NCI-H1436 (cell line): ENCODE data around the gene KIAA1217.
A peak's percentile ranks its signal among the peaks of the same experiment; 100 is the strongest.
"Not testable (repeated sequence)": the region's sequence is repeated elsewhere in the genome, so short reads cannot be mapped to it uniquely, and the experiment has no call there.

Experiments
- DNase-seq: peaks from one replicate; lab custom pipeline; 2025; lab: John Stamatoyannopoulos, UW

The KIAA1217 gene

DNA sequence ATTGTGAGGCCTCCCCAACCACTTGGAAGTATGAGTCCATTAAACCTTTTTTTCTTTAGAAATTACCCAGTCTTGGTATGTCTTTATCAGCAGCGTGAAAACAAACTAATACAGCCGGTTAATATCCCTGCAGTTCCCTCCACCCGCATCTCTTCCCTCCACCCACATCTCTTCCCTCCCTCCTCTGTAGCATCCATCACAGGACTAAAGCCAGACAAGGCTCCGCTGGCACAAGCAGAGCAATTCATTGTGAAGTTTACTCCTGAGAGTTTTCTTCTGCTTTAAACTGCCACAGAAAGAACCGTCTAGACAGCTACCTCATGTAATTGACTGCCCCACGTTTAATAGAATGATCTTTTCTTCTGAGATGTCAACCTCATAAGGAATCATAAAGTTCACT is 131.5 kb downstream of the KIAA1217 start:
- DNase-seq: no peak

DNA sequence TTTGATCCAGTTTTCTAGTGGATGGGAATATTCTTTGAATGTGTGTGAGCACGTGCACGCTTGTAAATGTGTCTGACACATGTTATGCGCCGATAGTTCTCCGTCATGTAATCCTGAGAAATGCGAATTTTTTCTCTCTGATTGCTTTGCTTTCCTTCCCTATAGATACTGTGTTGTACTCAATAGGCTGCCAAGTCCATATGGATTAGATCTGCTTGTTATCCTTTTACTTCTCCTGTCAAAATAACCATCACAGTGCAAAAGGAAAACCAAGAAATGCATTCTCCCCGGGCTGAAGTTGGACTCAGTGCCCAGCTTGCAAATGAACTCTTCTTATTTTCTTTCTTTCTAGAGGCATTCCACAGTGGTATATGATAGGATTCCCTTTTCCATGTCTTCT is 131.9 kb downstream of the KIAA1217 start:
- DNase-seq: no peak

DNA sequence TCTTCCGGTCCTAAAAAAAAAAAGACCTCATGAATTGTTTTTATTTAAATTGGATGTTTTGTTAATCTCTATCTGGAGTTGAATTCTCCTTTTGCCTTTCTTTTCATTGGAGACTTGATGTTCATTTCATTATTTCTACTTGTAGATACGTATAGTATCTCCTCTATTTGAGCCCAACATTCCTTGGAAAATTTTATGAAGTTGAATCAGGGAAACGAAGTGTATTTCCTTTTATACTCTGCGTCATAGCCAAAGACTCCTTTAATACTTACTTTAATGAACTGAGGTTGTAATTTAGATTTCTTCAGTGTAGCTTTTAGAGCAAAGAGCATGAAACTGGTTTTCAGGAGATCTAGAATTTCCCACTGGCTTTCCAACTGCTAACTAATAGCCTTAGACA is 132.4 kb downstream of the KIAA1217 start:
- no peak for DNase-seq

DNA sequence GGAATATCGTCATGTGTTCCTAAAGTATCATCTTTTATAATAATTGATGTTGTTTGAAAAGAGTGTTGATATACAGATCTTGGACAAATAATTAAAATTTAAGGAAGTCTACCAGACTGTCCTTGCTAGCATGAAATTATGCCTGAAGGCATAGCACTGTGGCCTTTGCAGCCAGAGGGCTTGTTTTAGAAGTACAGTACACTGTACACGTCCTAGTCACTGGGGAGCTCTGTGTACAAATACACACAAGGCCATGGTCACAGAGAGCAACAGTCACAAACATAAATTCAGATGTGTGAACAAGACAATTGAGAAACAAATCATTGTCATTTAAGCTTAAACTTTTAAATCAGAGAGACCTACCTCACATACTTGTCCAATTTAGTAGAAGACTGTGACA is 133.0 kb downstream of the KIAA1217 start:
- DNase-seq: no peak

DNA sequence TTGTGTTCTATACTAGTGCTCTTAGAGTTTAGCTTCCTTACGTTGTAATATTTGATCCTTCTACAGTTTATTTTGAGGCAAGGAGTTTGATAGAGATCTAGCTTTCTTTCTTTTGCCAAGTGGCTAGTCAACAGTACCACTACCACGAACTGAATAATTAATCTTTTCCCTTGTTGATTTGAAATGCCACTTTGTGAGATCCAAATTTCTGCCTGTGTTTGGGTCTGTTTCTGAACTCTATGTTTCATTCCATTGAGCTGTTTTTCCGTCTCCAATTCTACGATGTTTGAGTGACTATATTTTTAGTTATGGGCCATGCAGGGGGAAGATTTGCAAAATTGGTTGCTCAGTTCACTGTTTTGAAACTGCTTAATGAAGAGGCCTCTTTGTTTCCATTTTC is 134.7 kb downstream of the KIAA1217 start:
- no peak for DNase-seq

DNA sequence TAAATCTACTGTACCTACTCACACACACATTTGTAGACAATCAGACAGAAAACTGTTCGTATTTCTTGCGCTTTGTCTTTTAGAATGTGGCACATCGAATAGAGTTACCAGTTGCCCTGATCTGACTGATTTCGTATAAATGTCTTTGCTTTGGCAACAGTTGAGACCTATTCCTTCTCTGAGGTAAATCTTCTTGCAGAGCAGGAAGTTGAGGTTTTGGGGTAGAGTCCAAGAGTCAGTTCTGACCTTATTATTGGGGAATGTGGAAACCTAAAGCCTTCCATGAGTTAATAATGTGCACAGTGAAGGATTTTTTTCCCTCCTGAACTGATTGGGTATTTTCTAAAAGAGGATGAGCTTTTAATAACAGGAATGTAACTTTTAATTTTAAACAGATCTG is 135.3 kb downstream of the KIAA1217 start:
- DNase-seq: no peak

DNA sequence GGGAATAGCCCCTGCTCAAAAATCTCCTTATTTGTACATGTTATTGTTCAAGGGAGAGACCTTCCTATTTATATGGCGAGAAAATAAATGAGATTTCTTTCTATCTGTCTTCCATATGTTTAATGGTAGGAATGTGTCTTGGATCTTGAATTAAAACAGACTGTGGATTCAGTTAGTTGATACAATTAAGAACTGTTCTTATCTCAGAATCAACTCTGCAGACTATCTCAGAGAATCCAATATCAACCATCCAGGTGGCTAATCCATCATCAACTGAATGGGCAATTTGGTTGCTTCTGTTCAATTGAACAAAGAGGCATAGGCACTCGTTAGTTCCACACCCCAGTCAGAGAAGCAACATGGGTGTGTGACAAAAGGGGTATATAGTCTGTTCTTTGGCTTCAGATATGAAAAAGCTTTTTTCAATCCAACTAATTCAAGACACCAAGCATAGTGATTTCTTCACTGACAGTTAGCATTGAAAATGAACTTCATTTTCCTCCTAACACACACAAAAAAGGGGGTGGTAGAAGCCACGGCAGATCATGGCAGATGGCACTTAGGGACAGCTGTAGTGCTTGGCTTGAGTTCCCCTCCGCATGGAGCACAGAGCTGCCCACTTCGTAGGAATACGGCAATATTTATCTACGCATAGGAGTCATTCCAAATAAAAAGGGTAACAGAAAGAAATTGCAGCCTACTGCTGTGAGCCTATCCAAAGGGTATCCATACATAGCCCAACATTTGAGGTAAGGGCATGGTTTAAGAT is 135.9 kb downstream of the KIAA1217 start:
- no peak for DNase-seq

DNA sequence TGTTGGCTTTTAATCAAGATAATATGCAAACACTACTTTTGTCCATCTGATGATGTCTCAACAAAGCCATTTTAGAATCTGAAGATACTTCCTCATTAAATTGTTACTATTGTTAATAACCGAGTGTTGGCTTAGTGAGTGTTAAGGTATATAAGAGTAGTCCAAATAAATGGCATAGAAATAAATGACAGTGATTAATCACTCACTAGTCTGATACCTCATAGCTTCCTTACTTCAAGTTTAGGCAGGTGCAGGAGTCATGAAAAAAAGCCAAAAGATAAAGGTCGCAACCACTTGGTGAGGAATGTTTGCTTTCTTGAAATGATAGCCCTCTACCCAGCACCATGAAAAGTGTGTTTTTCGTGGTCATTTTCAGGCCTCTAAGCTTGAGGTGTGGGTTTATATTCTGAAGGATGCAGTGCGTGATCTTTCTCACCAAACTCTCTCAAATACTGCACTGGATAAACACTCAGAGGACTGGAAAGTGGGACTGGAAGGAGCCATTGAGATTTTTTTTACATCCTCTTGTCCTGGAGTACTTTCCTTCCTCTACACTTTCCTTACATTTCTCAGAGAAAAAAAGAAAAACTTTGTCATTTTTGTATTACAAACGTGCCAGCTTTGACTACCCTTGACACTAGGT is 138.1 kb downstream of the KIAA1217 start:
- DNase-seq: no peak

DNA sequence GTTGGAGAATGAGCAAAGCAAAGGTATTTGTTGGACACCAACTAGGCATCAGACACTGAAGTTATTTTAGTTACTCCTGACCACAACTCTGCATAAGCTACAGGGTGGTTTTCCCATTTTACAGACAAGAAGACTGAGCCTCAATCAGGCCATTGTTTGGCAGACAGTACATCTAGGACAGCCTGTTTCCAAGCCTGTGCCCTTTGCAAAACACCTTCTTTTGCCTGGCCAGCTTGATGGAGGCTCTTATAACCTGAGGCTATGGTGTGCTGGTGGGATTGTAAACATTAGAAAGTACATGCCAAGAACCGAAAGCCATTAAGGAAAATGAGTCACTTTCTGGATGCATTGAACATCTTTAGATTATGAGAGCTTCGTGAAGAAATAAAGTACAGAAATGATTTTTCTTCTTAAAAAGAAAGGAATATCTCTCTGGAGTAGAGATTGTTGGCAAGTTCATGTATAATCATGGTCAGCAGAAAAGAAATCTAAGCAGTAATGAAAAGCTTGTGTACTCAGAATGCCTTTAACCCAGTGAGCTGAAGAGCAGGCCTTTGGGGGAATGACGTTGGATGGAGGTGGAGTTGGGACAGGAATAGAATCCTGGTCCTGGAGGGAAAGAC is 140.6 kb downstream of the KIAA1217 start:
- DNase-seq: no peak

DNA sequence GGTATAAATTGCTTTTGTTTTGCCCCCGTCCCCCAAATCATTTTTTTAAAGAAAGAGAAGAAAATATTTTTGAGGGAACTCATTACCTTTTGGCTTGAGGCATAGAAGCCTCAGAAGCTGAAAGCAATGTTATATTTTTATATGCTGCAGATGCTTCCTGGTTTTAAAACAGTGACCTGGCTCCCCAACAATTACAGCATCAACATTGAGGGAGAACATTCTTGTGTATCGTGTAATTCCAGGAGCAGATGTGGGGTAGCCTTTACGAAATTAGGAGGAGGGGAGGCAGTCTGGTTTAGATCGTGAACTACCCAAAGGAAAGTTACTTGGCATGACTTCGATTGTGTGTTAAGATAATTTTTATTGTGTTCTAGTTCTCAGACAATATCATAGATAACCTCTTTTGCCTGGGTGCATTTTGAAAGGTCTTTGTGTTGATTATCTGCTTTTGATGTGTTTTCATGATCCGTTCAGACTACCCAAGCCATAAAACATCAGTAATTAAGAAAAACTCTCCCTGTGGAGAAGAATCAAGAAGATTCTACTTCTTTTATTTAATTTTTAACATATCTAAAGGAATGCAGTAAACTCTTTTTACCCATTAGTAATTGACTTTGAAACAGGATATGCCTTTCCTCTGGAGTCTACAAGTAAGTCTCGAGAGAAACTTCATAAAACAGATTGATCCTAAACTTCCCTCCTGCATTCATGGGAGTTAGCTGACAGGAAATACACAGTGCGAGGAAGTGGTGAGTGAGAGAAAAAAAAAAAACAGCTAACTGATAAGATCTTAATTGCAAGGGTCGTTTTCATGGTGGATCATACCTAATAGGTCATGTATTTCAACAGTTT is 141.4 kb downstream of the KIAA1217 start:
- DNase-seq: no peak

DNA sequence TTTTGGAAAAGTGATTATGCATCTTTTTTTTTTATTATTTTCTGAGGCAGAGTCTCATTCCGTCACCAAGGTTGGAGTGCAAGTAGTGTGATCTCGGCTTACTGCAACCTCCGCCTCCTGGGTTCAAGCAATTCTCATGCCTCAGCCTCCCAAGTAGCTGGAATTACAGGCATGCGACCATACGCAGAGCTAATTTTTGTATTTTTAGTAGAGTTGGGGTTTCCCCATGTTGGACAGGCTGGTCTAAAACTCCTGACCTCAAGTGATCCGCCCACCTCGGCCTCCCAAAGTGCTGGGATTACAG is 141.9 kb downstream of the KIAA1217 start:
- not testable (repeated sequence) for DNase-seq

DNA sequence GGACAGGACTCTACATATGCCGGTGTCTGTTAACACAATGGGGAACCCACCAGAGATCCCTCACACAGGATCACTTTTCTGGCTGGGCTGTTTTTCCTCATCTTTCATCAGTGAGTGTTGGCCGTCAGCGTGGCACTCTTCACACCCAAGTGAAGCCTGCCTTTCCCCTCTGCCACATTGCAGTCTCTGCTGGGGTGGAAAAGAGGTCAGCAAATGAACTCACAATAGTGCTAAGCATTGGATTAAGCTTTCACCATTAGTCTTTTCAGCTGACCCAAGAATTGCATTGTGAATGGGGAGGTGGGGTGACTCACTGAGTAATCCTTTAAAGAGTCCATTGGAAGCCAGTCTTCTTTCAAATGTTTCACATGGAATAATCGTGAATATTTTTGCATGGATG is 143.0 kb downstream of the KIAA1217 start:
- DNase-seq: no peak

DNA sequence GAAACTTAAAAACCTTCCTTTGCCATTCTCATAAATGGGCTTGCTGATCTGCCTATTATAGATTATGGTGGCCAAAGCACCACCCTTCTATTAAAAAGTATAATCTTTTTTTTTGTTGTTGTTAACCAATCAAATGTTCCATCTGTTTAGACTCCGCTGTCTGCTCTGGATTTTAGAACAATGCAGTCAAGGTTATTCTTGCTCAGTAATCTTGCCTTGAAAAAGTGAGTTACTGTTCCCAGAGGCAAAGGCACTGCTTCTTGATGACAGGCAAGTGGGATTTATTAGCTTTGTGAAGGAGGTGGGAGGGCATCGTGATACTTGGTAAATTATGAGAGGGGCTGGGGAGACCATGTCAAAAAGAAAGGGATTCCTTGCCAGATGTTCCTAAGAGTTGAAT is 143.5 kb downstream of the KIAA1217 start:
- DNase-seq: no peak

DNA sequence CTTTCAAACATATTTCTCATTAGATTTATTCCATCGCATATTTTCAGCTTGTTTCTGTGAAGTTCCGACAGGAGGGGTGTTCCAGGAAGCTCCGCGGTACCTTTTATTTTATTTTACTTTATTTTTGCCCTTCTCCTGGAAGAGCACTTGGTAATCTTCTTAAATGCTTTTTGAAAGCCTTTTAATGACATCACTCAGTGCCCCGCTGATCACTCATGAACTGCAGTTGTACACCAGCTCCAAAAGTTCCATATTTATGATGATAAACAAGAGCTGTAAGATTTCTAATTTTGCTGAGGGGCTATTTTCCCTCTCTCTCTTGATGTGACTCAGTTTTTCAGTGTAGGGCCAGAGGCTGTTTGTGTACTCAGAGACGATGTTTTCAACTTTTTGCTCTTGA is 144.4 kb downstream of the KIAA1217 start:
- no peak for DNase-seq

DNA sequence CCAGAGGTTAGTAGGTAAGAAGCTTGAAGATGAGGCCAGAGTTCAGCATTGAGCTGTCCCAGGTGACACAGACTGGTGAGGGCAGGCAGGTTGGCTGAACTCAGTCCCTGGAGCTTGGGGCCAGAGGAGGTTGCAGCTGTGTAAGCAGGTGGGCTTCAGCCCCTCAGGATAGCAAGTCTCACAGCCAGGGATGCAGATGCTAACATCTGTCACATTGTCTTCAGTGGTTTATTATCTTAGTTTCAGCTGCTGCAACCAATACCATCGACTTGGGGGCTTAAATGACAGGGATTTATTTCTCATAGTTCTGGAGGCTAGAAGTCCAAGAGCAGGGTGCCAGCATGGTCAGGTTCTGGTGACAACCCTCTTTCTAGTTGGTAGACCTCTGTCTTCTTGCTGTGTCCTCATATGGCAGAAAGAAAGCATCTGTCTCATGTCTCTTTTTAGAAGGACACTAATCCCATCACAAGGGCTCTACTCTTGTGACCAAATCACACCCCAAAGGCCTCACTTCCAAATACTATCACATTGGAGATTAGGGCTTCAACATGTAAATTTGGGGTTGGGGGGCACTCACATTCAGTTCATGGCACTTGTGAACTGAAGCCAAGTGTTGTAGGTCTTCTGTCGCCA is 146.2 kb downstream of the KIAA1217 start:
- DNase-seq: no peak

DNA sequence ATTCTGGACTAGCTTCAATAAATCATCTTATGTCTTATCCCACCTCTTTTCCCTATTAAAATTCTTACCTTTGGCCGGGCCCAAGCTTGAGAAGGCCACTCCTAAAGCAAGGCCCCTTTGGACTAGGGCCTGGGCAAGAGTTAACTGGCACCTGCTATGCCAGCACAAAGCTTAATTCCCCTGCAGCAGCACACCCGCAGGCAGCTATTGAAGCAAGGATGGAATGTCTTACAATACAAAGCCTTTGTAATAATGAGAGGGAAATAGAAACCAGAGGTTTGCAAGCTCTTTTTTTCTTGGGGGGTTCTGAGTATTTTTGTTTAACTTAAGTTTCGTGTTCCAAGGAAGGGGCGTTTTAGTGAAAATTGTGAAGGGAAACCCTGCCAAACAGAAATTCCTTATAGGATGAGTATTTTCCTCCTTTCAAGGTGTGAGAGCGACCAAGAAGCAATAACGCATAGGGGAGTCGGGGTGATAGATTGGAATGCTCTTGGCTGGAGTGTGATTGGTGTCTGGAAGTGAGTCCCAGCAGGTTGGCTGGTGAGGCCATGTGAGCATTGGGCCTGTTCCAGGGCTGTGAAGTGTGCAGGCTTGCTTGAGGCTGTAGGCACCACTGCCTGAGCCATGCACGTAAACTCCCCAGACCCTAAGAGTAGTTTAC is 148.5 kb downstream of the KIAA1217 start:
- DNase-seq: no peak

DNA sequence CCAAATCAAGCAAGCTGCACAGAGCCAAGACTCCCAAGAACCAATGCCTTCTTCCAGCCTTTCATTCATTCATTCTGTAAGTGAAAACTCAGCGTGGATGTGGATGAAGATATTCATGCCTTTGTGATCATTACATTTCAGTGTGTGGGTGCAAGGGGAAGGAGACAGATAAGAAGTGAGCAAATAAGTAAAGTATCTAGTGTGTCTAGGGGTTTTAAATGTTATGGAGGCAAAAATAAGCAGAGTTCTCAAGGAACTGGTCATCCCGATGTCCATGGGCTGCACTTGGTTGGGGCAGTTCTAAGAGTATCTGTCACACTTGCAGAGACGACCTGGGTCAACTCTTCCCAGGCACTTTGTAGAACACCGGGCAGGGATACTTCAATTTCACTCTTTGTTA is 149.1 kb downstream of the KIAA1217 start:
- no peak for DNase-seq

DNA sequence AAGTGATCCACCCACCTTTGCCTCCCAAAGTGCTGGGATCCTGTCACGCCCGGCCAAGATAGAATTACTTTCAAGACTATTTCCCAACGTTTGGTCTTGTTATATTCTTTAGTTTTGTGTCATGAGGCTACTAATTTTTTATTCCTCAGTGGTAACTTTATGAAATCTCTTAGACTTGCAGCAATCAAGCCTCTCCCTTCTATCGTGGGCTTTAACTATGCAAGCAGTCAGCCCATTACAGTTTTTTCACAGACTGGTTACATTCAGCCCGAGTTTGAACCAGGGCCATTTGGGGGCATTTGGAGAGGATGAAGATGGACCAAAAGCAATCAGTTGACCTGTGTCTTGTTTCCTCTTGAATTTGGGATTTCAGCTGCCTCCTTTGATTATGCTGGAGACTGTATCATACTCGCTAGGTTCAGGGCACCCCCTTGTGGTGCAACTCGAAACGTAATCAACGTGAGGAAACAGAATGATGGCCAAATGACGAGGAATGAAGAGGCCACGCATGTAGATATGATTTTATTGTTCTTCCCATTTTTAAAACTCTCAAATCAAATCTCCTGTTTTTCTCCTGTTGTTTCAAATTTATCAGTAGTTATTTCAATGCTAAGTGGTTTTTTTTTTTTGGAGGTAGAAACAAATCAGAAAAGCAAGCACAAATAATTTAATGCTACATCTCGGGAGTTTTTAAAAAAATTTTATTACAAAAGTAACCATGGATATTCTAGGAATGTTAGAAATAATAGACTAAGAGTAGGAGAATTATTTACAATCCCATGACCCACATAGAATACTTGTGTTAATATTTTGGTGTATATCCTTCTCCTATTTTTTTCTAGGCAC is 151.6 kb downstream of the KIAA1217 start:
- peak; percentile 8 for DNase-seq

DNA sequence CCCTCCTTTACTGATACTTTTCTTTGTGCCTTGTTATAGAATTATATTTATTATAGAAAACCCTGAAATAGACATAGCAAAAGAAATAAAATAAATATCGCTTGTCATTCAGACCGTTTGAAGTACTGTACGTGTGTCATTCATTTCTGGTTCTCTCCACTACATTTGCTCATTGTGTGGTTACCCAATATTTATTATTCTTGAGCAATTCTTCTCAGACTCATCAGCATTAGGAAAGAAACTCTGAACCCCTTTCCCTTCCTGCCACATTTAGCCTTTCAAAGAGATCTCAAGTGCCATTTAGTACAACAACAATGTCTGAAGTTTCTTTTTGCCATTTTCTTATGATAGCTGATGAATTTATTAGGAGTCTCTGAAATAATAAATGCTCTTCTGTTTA is 154.1 kb downstream of the KIAA1217 start:
- DNase-seq: no peak

DNA sequence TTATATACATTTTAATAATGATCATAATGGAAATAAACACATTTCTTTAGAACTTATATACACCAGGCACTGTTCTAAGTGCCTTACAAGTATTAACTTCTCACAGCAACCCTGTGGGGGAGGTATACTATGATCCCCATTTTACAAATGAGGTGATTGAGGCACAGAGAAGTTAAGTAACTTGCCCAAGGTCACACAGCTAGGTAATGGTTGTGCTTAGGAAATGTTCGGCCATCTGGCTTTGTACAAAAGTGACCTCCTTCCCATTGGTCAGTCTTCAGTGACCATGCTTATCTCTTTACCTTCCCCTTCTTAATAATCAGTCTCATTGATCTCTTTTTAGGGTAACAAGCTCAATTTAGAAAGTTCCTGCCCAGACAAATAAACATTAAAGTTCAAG is 158.8 kb downstream of the KIAA1217 start:
- no peak for DNase-seq

DNA sequence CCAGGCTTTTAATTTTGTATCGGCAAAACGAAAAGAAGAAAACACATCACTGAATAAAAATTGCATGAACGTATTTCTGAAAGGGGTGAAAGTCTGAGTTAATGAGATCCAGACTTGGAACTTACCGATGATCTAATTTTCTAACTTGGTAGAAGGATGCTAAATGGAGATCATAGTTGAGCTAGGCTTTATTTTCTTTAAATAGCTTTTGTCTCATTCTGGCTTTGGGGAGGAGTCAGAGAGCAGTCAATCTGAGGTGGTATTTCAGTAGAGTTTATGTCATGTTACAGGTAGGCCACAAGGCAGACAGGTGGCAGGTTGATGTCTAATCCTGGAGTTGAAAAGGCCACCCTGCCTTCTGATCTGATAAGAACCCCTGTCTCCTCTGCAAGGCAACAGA is 161.9 kb downstream of the KIAA1217 start:
- DNase-seq: no peak
